ENCODE results near the gene DNAJC17.

Gene DNAJC17

DNA sequence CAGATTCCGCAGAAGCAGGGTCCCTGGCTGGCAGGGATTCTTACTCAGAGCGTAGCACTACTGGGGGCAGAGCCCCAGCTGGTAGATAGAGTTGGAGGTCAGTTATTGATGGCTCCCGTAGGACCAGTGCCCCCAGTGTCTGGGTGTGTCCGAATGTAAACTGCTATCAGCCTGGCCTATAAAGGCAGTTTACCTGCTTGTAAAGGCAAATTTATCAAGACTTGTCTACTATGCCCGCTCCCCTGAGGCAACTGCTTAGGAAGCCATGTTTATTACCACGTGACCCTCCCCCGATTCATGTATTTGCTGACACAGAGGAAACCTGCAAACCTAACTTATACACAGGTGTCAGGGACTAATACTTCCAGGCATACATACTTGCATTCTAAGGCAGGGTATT is 21.8 kb upstream of the DNAJC17 start:
- no peak for DNase-seq

DNA sequence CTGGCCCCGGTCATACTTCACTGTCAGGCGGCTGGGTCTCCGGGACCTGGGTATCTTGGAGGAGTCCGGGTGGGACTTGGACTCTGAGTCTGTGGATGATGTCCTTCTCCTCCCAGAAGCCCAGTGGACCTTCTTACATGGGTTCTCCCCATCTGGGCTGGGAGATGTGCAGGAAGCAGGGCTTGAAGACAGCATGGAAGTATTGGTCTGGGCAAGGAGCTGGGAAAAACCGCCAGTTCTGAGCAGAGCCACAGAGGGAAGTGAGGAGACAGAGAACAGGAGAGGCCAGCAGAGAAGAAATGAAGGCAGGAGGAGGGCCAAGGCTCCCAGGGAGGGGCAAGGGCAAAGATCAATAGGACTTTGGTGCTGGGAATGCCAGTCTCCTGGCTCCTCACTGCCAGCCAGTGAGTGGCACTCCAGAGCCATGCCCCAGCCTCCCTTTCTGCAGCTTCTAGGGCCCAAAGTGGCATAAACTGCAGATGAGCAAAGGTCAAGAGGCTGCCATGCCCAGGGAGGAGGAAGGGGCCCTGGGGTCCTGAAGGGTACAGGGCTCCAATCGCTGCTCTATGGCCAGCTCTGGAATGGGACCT is 21.3 kb upstream of the DNAJC17 start, which contains the start of gene PPP1R14D:
Gene PPP1R14D (minus strand): TSS at position 262 of the 590 bp plus-strand sequence. CDS start 67 bp downstream, at position 195.
- DNase-seq: no peak

DNA sequence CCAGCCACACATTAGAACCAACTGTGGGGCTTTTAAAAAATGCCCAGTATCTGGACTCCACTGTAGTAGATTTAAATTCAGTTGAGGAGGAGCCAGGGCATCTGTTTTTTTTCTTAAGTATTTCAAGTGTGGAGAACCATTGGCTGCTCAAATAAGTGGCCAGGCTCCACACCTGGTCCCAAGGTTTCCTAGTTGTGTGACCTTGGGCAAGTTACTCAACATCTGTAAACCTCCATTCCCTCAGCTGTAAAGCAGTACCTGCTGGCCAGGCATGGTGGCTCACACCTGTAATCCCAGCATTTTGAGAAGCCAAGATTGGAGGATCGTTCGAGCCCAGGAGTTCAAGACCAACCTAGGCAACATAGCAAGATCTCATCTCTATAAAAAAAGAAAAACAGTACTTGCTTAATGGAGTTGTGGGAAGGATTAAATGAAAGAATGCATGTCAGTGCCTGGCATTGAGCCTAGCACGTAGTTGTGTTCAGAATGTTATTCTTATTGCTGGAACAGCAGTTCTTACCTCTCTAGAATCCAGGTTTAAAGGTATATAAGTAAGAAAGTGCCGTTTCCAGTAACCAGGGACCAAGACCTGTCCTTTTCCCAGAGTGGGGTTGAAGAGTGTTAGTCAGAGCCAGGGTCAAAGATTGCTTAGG is 19.3 kb upstream of the DNAJC17 start:
- DNase-seq: no peak

DNA sequence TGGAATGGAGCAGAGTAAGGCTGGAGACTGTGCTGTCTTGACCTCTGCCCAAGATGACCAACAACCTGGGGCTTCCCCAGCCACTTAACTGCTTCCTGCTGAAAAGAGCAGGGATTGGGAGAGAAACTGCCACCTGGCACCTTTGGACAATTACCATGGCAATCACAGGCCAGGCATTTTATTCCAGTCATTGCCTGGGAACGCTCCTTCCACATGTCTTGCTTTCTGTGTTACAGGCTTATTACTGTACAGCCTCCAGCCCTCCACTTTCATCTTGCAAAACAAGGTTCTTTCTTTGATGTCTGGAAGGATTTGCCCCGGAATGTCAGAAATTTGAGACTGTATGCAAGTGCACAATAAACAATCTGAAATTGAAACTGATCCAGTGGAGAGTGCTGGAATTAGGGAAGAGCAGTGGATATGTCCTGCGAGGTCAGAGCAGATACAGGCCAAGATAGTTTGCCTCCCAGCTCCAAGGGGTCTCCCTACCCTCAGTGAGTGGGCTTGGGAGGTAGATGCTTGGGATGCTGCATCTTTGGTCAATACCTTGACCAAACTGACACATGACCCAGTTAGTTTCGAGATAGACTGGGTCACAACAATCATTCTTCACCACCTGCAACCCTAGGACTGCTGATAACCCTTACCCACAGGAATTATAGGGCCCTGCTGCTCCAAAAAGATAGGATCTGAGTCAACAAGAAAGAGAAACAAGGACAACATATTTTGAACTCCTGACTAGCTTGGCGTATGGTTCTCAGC is 18.6 kb upstream of the DNAJC17 start:
- no peak for DNase-seq

DNA sequence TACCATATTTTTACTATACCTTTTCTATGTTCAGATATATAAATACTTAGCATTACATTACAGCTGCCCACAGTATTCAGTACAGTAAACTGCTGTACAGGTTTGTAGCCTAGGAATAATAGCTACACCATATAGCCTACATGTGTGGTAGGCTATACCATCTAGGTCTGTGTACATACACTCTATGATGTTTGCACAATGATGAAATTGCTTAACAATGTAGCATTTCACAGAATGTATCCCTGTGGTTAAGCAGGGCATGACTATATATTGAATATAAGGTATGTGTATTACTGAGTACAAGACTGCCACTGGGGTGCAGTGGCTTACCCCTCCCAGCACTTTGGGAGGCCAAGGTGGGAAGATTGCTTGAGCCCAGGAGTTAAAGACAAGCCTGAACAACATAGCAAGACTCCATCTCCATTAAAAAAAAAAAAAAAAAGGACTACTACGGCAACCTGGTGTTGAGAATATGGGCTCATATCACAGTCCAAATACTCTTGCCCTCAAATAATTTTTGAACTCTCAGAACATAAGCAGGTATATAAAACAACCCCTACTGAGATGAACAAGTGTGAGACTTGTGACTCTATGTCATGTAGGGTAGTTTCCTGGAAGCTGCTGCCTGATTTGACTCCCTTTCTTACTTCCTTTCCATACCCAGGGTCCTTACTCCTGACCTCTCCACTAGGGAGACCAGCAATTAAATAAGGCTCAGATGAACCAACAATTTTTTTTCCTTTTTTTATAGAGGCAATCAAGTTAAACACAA is 16.5 kb upstream of the DNAJC17 start:
- peak; percentile 21 to 53 for DNase-seq

DNA sequence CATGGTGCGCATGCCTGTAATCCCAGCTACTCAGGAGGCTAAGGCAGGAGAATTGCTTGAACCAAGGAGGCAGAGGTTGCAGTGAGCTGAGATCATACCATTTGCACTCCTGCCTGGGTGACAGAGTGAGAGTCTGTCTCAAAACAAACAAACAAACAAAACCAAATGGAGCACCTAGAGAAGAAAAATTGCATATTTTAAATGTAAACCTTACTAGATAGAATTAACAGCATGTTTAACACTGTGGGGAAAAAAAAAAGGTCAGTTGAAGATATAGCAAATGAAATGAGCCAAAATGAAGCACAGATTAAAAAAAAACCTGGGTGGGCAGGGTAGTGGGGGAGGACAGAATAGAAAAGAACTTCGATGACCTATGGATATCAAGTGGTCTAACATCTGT is 13.9 kb upstream of the DNAJC17 start:
- no peak for DNase-seq

DNA sequence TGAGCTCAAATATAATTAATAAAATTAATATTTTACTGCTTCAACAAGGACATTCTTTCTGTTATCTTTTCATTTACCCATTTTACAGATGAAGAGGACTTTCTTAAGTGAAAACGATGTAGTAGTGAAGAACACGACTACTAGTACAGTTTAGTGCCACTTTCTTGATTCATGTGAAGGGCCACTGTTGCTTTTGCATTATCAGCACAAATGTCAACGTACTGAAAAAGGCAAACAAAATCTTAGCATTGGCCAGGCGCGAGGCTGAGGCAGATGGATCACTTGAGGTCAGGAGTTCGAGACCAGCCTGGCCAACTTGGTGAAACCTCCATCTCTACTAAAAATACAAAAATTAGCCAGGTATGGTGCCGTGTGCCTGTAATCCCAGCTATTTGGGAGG is 11.8 kb upstream of the DNAJC17 start:
- DNase-seq: no peak

DNA sequence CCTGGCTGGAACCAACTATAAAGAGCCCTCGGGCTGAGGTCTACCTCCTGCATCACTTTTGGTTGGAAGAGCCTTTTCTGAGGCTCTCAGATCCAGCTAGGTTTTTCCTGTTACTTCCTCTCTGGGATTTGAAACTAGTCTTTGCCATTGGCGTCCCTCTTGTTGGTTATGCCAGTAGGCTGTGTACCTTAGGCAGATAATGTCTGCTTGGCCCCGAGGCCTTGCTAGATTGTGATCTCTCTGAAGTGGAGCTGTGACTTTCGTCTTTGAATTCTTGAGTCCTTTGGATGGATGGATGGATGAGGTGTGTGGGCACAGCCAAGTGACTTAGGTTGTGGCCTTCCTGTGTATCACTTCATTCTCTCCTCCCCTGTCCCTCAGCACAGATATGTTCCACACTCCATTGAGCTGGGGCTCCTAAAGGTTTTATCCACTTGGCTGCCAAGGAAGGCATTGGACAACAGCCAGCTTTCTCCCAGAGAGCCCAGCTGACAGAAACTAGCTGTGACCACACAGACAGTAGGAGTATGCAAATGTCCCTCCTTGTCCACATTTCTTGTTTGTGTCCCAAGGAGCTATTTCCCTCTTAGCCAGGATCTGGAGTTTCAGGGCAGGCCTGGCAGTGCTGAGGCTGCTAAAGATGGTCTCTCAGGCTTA is 7.9 kb upstream of the DNAJC17 start:
- peak; percentile 47 to 83 for DNase-seq

DNA sequence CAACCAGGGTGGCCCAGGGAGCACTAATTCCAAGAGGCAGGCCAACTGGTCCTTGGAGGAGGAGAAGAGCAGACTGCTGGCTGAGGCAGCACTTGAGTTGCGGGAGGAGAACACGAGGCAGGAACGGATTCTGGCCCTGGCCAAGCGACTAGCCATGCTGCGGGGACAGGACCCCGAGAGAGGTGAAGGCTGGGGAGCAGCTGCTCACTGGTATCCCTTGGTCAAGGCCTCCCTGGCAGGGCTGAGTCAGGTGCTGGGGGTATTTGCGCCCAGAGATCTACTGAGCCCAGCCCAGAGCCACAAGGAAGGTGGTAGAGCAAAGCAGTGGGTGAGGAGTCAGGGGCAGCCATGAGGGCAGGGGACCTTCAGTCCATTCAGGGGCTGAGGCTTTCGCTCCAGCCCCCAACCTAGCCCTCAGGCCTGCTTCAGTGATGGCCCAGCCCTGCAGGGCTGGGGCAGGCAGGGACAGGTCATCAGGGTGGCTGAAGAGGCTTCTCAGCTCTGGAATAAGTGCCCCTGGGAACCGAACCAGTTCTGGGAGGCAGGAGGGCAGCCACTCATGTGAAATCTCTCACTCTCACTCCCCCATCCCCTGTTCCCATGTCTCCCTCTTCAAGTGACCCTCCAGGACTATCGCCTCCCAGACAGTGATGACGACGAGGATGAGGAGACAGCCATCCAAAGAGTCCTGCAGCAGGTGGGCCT is 5.6 kb upstream of the DNAJC17 start:
- DNase-seq: no peak

DNA sequence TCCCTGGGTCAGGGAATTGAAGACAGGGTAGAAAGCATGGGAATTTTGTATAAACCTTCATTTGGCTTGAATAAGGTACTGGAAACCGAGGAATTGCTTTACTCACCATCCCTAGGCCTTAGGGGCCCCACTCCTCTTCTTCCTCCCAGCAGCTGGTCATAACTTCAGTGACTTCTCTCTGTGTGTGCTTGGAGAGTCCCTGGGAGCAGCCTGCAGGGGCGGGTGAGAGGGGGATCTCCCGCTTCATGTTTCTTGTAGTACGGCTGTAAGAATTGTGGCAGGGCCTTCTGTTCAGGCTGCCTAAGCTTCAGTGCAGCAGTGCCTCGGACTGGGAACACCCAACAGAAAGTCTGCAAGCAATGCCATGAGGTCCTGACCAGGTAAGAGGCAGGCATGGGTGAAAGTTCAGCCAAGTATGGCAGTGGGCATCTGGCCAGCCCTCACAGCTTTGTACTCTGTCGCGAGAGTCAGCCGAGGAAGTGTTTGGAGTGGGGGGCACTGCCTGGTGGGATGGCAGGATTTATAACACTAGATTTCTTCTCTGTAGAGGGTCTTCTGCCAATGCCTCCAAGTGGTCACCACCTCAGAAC is 1.7 kb upstream of the DNAJC17 start:
- DNase-seq: peak in 1 of 2 donors; percentile 47

DNA sequence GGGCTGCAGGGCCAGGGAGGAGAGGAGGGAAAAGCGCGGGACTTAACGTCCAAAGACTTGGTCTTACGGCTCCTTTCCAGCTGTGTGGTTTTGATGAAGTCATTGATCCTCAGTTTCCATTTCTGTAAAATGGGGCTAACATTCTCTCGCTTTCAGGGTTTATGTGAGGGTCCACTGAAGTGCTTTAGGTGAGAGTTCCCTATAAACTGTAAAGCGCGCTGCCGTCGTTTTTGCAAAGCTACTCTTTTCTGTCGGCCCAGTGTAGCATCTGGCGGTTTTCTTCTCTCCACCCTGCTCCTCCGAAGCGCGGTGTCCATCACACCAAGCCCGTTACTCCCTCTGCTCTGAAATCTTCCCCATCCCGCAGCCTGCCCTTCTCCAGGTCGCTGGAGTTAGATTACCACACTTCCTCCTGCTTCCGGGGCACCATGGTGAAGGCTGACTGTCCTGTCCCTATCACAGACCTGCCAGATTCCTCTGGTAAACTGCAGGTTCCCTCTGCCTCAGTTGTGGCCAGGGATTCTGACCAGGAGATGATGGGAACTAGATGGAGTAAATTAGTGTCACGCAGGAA is 702 bp upstream of the DNAJC17 start:
- DNase-seq: no peak

DNA sequence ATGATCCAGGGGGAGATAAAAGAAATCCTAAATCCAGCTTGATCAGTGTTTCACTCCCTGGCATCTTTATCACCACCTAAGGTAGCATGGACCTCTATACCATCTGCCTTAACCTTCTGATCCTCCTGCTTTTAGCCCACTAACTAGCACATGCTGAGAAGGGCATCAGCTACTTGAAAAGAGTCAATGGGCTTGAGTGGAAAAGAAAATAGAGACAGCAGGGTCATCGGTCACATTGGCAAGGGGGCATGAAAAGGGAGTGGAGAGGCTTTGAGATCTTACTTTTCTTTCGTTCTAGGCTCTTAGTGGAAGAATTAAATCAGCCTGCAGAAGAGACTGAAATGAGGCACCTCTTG is 623 bp downstream of the DNAJC17 start:
- no peak for DNase-seq

DNA sequence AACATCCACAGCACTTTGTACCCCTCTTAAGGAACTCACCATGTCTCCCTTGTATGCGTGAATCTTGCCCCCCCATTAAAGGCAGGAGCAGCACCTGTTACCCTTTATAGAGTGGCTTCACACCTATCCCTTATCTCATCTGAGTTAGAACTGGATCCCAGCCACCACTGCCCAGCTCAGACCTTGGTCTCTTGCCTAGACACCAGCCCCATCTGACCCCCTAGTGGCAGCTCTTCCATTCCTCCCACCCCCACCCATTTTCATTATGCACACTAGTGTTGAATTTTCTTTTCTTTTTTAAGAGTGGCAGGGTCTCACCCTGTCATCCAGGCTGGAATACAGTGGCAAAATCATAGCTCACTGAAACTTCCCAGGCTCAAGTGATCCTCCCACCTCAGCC is 3.6 kb downstream of the DNAJC17 start:
- DNase-seq: no peak

DNA sequence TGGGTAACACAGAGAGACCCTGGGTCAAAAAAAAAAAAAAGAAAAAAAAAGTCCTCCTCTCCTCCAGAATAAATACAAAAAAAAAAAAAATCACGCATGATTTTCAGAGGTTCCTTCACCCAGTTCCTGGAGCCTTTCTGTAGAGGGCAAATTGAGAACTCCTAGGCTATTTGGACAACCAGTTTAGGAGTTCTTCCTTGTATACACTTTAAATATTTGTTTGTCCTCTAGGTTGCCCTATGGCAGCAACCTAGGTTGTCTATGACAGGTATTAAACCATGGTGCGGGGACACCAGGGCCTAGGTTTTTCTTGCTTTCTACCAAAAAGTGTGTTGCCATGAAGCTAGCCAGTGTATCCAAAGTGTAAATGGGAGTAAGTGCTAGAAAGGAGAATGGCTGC is 4.2 kb downstream of the DNAJC17 start:
- no peak for DNase-seq

DNA sequence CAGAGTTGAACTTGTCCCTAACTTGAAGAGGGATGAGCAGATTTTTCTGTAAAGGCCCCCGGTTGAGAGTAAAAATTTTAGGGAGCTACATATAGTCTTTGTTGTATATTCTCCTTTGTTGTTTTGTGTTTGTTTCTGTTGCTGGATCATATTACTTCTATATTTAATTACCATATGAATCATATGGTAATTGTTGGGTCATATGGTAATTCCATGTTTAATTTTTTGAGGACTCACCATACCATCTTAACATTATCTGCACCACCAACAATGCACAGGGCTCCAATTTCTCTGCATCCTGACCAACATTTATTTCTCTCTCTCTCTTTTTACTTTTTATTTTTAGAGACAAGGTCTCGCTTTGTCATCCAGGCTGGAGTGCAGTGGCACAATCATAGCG is 7.8 kb downstream of the DNAJC17 start:
- DNase-seq: no peak

DNA sequence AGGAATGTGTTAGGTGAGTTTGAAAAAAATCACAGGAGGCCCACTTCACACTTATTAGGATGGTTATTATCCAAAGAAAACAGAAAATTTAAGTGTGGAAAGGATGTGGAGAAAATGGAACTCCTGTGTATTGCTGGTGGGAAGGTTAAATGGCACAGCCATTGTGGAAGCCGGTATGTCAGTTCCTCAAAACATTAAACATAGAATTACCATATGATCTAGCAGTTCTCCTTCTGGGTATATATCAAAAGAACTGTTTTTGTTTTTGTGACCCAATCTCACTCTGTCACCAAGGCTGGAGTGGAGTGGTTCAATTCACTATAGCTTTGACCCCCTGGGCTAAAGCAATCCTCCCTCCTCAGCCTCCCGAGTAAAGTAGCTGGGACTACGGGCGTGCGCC is 10.8 kb downstream of the DNAJC17 start:
- DNase-seq: peak; percentile 35 to 42

DNA sequence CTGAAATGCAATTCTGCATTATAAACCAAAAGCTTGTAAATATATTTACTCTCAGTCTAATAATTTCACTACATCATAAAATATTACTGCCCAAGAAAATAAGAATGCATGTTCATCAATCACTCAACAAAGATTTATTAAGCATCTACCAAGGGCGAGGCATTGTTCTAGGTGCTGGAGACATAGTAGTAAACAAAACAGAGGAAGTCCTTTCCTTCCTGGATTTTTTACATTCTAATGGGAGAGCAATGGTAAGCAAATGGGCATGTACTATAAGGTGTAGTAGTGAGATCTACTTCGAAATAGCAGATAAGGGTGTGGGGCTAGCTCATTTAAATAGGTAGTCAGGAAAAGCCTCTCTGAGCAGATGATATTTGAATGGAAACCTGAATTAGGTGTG is 11.2 kb downstream of the DNAJC17 start:
- DNase-seq: no peak

DNA sequence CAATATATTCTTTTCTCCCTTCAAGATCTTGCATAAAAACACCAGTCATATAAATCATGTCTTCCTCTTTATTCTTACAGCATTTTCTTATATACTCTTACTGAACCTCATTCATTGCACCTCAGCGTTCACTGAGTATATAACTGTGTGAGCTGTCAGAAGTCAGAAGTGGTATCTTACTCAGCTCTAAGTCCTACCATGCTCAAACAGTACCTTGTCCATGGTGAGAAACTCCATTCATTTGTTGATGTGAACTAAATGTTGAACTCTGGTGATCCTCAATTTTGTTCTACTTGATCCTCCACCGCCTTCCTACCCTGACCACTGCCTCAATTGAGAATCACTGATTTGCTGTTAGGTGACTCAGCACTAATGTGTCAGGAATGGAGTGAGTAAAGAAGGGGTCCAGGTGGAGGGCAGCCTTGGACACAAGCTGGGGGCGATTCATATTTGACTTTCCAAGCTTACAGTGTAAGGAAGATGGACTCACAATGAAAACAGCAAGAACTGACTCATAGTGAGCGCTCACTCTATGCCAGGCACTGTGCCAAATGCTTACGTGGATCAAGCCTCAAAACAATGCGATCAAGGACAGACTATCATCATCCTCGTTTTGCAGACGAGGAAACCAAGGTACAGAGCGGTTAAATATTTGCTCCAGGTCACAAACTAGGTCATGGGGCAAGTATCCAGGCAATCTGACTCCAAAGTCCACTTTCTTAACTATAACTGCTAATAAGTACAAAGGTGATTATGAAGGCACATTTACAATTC is 13.9 kb downstream of the DNAJC17 start:
- DNase-seq: no peak

DNA sequence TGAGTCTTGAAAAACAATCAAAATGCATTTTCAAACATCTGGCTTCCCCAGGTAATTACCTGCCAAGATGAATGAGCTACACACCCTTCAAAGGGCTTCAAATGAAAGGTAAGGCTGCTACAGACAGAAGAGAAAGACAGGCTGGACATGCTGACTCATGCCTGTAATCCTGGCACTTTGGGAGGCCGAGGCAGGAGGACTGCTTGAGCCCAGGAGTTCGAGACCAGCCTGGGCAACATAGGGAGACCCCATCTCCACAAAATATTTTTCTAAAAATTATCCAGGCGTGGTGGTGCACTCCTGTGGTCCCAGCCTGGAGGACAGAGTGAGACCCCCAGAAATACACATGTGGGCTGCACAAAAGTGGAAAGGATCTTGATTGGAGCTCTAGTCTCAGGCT is 14.9 kb downstream of the DNAJC17 start:
- DNase-seq: no peak

DNA sequence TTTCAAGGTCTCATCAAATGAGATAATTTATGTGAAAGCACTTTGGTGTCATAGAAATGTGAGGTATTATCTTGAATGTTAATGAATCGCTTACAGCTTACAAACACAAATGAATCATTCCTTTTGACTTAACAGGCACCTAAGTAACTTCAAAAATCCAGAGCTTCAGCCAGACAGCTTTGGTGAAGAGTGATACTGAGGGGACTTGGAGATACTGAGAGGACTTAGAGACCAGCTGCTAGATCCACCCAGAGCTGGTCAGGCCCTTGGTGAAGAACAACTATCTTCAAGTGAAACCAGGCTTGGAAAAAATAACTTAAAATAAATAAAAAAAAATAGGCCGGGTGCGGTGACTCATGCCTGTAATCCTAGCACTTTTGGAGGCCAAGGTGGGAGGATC is 16.6 kb downstream of the DNAJC17 start:
- no peak for DNase-seq

DNA sequence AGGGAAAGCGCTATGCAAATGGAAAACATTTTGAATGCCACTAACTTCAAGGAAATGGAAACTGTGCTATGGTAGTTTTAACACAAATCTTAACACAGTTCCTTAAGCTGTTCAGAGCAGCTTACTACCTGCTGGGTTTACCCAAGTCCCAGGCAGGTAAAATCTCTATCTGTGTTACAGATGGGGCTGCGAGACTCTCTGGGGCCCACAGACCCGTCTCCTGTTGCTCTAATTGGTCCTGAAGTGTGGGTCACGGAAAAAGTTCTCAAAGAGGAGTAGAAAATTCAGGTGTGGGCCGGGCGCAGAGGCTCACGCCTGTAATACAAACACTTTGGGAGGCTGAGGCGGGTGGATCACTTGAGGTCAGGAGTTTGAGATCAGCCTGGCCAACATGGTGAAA is 17.3 kb downstream of the DNAJC17 start:
- no peak for DNase-seq

Measured in inflammatory macrophage treated with lipopolysaccharide for 1 hour (primary cell).